Erythroblast (primary cell): Measurements from ENCODE around the gene CHID1.

Source experiments
- DNase-seq, 2 experiments: peaks; one replicate each; lab custom pipeline; 2025; lab: John Stamatoyannopoulos, UW
- GATA1 ChIP-seq: IDR thresholded peaks from 2 replicates; pipeline ENCODE4 v1.6.1; 2011; ENCODE audit warnings: low read depth, mild to moderate bottlenecking, control low read depth, low read length, moderate library complexity
- POLR2A ChIP-seq: IDR thresholded peaks from 2 replicates; pipeline ENCODE4 v1.6.1; 2011; ENCODE audit warnings: mild to moderate bottlenecking, low read length

The CHID1 gene

DNA sequence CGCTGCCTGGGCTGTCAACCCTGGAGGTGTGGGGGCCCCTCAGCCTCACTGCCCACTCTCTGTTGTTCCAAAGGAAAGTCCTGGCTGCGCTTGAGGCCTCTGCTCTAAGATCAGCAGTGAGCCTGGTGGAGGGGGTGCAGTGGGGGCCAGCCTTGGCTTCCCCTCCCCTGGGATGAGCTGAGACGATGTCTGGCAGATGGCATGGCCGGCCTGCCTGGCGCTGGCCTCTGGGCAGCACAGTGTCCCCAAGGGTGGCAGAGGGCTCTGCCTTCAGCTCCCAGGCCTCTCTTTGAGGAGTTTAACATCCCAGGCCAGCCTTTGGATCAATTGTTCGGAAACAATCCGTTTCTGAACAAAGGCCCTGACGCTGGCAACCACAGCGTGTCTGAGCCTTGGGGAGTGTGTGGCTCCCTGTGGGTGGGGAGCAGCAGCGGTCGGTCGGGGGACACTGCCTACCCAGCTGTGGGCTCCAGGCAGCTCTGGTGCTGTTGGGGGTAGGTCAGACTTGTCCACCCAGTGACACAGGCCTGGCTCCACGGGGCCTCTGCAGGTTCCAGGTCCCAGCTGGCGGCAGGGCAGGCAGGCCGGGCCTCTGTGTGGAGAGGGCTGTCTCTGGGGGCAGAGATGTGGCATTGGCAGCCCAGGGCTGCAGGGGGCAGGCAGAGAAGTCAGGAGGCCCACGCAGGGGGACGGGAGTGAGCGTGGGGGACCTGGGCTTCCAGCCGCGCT lies 55.8 kb downstream of the CHID1 start:
- no peak for DNase-seq
- no peak for TF ChIP-seq POLR2A
- TF ChIP-seq GATA1: no peak

DNA sequence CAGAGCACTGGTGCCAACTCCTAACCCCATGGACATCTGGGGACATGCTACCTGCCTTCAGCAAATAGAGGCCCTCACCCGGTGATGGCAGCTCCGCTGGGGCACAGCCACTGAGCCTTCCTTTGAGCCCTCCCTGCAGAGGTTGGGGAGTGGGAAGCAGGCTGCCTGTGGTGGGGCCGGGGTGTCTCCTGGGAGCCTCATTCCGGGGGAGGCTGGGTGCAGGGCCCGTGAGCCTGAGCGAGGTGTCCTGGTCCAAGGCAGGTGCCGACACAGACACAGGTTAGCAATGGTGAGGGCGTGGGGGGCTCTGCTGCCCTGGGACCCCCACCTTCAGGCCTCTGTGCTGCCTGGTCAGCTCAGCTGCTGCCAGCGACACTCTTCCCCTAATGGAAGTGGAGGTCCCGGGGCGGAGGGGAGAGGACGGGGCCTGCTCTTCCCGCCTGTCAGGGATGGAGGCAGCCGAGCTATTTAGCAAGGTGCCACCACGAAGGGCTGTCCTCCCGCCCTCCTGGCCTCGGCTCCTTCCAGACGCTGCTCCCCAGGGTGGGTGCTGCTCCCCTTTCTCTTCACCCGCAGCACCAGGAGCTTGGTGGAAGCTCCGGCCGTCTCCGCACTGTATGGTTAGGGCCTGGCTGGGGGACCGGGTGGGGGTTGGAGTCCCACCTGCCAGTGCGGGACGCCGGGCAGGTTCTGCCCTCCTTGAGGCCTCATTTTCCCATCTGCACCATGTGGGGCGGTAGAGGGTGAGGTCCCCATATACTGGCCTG lies 56.7 kb downstream of the CHID1 start:
- DNase-seq: no peak
- TF ChIP-seq GATA1 (no peak), POLR2A (no peak)

DNA sequence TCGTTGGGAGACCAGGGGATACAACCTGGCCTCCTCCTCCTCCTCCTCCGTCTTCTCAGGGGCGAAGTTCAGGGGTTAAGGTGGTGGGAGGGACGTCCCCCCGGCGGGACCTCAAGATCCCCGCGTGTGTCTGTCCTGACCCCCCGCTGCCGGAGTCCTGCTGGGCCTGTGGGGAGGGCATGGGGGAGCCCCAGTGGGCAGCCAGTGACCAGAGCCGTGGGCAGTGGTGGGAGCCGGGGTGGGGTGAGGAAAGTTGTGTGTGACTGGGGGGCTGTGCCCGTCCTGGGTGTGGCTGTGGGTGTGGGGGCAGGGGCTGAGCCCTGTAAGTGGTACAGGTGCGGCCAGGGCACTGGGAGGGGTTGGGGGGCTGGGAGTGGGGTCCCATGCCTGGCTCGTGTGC lies 57.8 kb downstream of the CHID1 start:
- TF ChIP-seq POLR2A (no peak), GATA1 (no peak)
- DNase-seq: no peak

- TF ChIP-seq GATA1 (no peak), POLR2A (no peak)
- DNase-seq: peak; percentile 51 to 64
Measured at GRCh38 chr11:850775-851763, 59.5 kb downstream of the CHID1 start.

GRCh38 chr11:849951-850774 lies 60.4 kb downstream of the CHID1 start:
- DNase-seq: no peak
- TF ChIP-seq POLR2A (no peak), GATA1 (no peak)

GRCh38 chr11:849104-849824 lies 61.3 kb downstream of the CHID1 start:
- TF ChIP-seq GATA1 (no peak), POLR2A (no peak)
- DNase-seq: no peak

DNA sequence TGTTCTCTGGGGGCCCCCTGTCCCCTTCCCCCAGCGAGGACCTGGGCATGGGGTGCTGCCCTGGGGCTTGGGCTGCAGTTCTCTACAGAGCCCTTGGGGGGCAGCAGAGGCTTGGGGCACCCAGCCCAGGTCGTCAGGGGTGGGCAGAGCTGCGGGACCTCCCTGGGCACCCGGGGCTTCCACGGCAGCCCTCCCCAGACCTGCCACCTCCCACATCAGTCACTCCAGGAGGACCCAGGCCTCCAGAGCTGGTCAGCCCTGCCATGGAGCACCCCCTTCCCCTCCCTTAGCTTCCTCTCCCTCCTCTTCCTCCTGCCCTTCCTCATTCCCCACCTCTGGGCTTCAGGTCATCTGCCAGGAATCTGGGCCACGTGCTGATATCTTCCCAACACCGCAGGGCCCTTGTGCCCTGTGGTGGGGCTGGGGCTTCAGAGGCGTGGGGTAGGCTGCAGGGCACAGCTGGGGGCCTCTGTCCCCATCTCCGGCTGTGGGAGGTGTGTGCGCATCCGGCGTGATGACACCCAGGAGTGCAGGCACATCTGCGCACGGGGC lies 62.2 kb downstream of the CHID1 start:
- DNase-seq: peak; percentile 47 to 75
- TF ChIP-seq POLR2A (no peak), GATA1 (no peak)

DNA sequence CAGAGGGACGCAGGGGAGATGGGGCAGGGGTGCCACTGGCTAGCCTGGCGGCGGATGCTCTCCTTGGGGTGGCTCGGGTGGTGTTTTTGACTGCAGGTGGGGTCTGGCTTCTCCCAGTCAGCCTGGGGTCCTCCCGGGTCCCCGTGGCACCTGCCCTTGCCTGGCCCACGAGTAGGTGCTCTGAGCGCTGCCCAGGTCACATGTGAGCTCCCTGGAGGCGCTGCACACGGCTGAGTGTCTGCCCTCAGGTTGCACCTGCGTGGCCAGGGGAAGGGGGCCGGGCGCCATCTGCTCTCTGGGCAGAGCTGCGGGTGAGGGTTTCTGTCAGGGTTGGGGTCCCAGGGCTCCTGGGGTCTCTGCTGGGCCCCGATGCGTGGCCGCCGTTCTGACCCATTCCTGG lies 62.7 kb downstream of the CHID1 start:
- TF ChIP-seq POLR2A: no peak
- no peak for TF ChIP-seq GATA1
- DNase-seq: no peak

- DNase-seq: peak in 1 of 2 experiments; percentile 41
- TF ChIP-seq POLR2A: no peak
- no peak for TF ChIP-seq GATA1
Measured at GRCh38 chr11:846496-847098, 64.0 kb downstream of the CHID1 start.

DNA sequence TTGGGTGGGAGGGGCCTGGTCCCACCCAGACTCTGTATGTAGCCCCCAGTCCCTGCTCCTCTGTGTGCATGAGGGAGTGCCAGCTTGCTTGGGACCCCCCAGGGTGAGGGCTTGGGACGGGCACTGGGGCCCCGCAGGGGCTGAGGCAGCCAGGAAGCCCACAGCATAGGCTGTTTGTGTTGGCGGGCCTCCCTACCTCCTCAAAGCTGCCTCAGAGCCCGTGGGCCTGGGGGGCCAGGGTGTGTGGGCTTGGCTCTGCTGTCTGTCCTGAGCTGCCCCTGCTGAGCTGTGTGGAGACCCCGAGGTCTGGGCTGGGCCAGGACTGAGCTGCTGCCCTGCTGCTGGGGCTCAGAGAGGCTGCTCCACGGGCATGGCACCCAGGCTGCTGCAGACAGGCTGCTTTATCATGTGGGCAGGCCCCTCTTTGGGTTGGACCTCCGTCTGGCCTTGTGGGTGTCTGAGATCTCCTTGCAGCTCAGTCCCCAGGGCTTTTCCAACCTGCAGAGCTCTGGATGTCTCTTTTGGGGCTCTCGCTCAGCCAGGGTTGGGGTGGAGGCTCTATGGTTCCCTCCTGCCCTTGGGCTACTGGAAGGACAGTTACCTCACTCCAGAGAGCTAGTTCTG lies 64.6 kb downstream of the CHID1 start:
- peak; percentile 66 for DNase-seq
- TF ChIP-seq GATA1 (no peak), POLR2A (no peak)
